Body of pancreas (tissue), 4 donors: ENCODE results near the gene PACRG. TPM values are rescaled to one million over a fixed set of nuclear protein-coding genes. Genes with fewer than 3 reads are reported as not detected.

Experiments
- ATAC-seq: fragments of 150-250 bp; one replicate; pipeline ENCODE4 v1.9.1; 2016
- DNase-seq, 4 donors: peaks; one replicate each; pipeline ENCODE4 v3.0.0-alpha.2; 2019
- H3K27ac ChIP-seq, 4 donors: fragments of 200-600 bp; sonication (generic); 1 replicate in 3 of 4; 2 replicates in 1 of 4; pipeline versions ENCODE4 v1.5.1 to v1.6.1; 2016 to 2019; ENCODE audit warnings: mild to moderate bottlenecking in 1 of 4, mixed read lengths in 1 of 4, moderate library complexity in 1 of 4
- H3K27me3 ChIP-seq, 2 donors: fragments of 200-600 bp; sonication (generic); one replicate each; pipeline ENCODE4 v1.6.0; 2016; ENCODE audit warnings: mild to moderate bottlenecking in 1 of 2
- H3K36me3 ChIP-seq, 2 donors: fragments of 200-600 bp; sonication (generic); replicated peaks in 1 of 2; 2 replicates each; pipeline ENCODE4 v1.5.1; 2016; ENCODE audit warnings: low read depth in 2 of 2; ENCODE audit not compliant: insufficient read depth in 1 of 2
- H3K4me1 ChIP-seq: fragments of 200-600 bp; sonication (generic); one replicate; pipeline ENCODE4 v1.6.0; 2016
- H3K4me3 ChIP-seq, 2 donors: fragments of 200-600 bp; sonication (generic); 1 replicate in 1 of 2; 2 replicates in 1 of 2; pipeline ENCODE4 v1.5.1; 2016 to 2019
- H3K9me3 ChIP-seq, 3 donors: fragments of 200-600 bp; sonication (generic); 1 replicate in 2 of 3; 2 replicates in 1 of 3; pipeline ENCODE4 v1.5.1; 2016
- CTCF ChIP-seq, 7 experiments: fragments of 450-650 bp in 4 of 7; fragments of 200-600 bp in 3 of 7; sonication (generic) in 3 of 7; IDR thresholded peaks; one replicate each; pipeline ENCODE4 v1.5.1; 2016 to 2019; ENCODE audit warnings: antibody characterized with exemption in 7 of 7
- POLR2A ChIP-seq, 3 donors: fragments of 450-650 bp; IDR thresholded peaks; one replicate each; pipeline ENCODE4 v1.6.1; 2016; ENCODE audit warnings: antibody characterized with exemption in 3 of 3, mild to moderate bottlenecking in 2 of 3
- WGBS, 2 donors: methylation state at CpG; one replicate each; pipeline ENCODE4 v1.1.5; 2017; 5-methylcytosine and 5-hydroxymethylcytosine counted together
- intact Hi-C: fragments of 100-400 bp; cut with DNase I; formaldehyde crosslinking; loops from one replicate; pipeline ENCODE4 v1.15.1; 2023
- total RNA-seq, 2 donors: library from RNA; depleted of rRNA; stranded (reverse); fragments of >200 nt; gene quantifications; one replicate each; pipeline ENCODE4 v1.1.0, GENCODE V29; 2016

PACRG gene
- total RNA-seq, 2 donors from 2014 or later = 7.8 to 10.9 TPM

- TF ChIP-seq POLR2A (IDR thresholded peaks at IDR 0.05) (no peak), CTCF (IDR thresholded peaks at IDR 0.05) (no peak)
- Histone ChIP-seq H3K4me3 (no peak overlapping the region), H3K36me3 (no peaks in the 10 kb centered on the region), H3K27ac (no peak overlapping the region), H3K27me3 (no peaks in the 10 kb centered on the region), H3K9me3 (no peaks in the 10 kb centered on the region), H3K4me1 (peaks cover 6% of the 10 kb centered on the region)
- WGBS, 2 donors = 9 to 30% methylated on average over 1 of the region's 1 CpG
- DNase-seq (no peak), ATAC-seq (peak; percentile 68)
- intact Hi-C loops = no loop called here
These were observed 46.3 kb upstream of the PACRG start for GRCh38 chr6:162681447-162681846.

- H3K9me3 ChIP-seq = no peaks in the 10 kb centered on the region
- no peaks in the 10 kb centered on the region for H3K36me3 ChIP-seq
- H3K4me1 ChIP-seq = peaks cover 6% of the 10 kb centered on the region
- no peak overlapping the region for H3K27ac ChIP-seq
- no peaks in the 10 kb centered on the region for H3K27me3 ChIP-seq
- TF ChIP-seq POLR2A (IDR thresholded peaks at IDR 0.05) (no peak), CTCF (IDR thresholded peaks at IDR 0.05) (no peak)
- WGBS, 2 donors = 52 to 72% methylated on average over 4 of the region's 4 CpGs
- intact Hi-C loops = no loop called here
- H3K4me3 ChIP-seq = no peak overlapping the region
- ATAC-seq = no peak
- DNase-seq = no peak
These were observed 44.6 kb upstream of the PACRG start for GRCh38 chr6:162683135-162683534.

- WGBS, 2 donors = 68 to 77% methylated on average over 1 of the region's 1 CpG
- ATAC-seq = no peak
These were observed 43.7 kb upstream of the PACRG start for GRCh38 chr6:162684052-162684451.

GRCh38 chr6:162684961-162685360 lies 42.8 kb upstream of the PACRG start:
- intact Hi-C loops = no loop called here
- no peak for DNase-seq
- Histone ChIP-seq H3K4me3 (no peak overlapping the region), H3K36me3 (no peaks in the 10 kb centered on the region), H3K27me3 (no peaks in the 10 kb centered on the region), H3K4me1 (peaks cover 6% of the 10 kb centered on the region), H3K27ac (no peak overlapping the region), H3K9me3 (no peaks in the 10 kb centered on the region)
- no peak for TF ChIP-seq POLR2A (IDR thresholded peaks at IDR 0.05)
- TF ChIP-seq CTCF (IDR thresholded peaks at IDR 0.05) = no peak
- ATAC-seq = no peak
- WGBS, 2 donors = 89 to 91% methylated on average over 3 of the region's 3 CpGs

More at GRCh38 chr6:162684052-162684451, 43.7 kb upstream of the PACRG start:
- Histone ChIP-seq H3K4me3 (no peak overlapping the region), H3K27me3 (no peaks in the 10 kb centered on the region), H3K4me1 (peaks cover 6% of the 10 kb centered on the region), H3K36me3 (no peaks in the 10 kb centered on the region), H3K27ac (no peak overlapping the region), H3K9me3 (no peaks in the 10 kb centered on the region)
- no peak for DNase-seq
- TF ChIP-seq POLR2A (IDR thresholded peaks at IDR 0.05) (no peak), CTCF (IDR thresholded peaks at IDR 0.05) (no peak)
- intact Hi-C loops = no loop called here

GRCh38 chr6:162685586-162685985 lies 42.2 kb upstream of the PACRG start:
- 83 to 90% methylated on average over 5 of the region's 5 CpGs for WGBS, 2 donors
- ATAC-seq (no peak), DNase-seq (no peak)
- intact Hi-C loops = no loop called here
- Histone ChIP-seq H3K4me3 (no peak overlapping the region), H3K27ac (no peak overlapping the region), H3K4me1 (peaks cover 6% of the 10 kb centered on the region), H3K27me3 (no peaks in the 10 kb centered on the region), H3K36me3 (no peaks in the 10 kb centered on the region), H3K9me3 (no peaks in the 10 kb centered on the region)
- TF ChIP-seq POLR2A (IDR thresholded peaks at IDR 0.05) = no peak
- no peak for TF ChIP-seq CTCF (IDR thresholded peaks at IDR 0.05)
